Measurements from ENCODE around the gene GPR176.
A peak's percentile ranks its signal among the peaks of the same experiment; 100 is the strongest.

GPR176 gene

DNA sequence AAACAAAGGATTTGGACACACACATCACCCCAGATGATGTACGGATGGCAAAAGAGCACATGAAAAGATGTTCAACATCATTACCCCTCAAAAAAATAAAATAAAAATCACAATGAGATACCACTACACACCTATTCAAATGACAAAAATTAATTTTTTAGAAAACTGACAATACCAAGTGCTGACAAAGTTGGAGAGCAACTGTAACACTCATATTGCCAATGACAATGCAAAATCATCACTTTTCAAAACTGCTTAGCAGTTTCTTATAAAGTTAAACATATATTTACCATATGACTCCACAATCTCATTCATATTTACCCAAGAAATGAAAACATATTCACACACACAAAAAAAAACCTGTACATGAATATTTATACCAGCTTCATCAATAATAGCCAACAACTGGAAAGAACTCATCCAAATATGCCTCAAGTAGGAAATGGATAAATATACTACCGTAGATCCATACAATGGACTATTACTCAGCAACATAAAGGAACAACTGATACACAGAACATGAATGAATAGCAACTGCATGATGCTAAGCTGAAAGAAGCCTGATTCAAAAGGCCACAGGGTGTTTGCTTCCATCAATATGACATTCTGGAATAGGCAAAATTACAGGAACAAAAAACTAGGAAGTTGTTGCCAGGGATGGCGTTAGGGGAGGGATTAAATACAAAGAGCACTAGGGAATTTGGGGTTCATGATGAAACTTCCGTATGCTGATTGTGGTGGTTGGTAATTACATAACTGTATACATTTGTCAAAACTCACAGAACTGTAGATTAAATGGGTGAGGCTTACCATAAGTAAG is 138.7 kb downstream of the GPR176 start:
- no peak for FAIRE-seq

DNA sequence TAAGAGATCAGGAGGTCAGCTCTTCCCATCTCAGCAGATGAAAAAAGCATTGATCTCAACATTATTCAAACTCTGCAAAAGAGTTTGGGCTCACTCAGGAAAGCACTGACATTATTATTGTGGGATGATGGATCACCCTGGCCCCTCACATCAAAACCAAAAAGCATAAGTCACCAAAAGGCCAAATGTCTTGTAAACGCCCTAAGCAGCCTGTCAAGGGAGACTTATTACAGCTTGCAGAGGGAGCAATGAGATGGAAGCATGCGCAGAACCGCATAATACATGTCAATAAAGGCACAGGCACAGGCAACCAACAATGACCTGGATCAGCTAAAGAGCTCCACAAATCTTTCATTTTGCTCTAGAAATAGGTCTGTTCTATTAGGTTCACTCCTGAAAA is 142.0 kb downstream of the GPR176 start:
- no peak for FAIRE-seq

- no peak for FAIRE-seq
Observed at GRCh38 chr15:39777496-39777895, 142.6 kb downstream of the GPR176 start.

DNA sequence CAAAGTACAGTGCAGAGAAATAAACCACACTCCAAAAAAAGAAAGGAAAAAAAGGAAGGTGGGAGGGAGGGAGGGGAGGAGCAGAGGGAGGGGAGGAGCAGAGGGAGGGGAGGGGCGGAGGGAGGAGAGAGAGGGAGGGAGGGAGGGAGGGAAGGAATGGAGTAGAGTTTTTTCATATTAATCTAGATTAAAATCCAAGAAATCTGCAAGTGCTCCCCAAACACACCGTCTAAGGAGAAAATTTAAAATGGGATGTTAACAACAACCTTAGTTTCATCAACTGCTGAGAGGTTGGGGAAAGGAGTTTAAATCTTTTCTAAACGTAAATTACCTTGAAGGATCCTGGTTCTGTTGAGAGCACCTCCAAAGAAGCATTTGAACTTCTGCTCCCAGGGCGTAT is 144.0 kb downstream of the GPR176 start:
- FAIRE-seq = no peak

GRCh38 chr15:39774688-39775267 is 145.3 kb downstream of the GPR176 start:
- FAIRE-seq = no peak

DNA sequence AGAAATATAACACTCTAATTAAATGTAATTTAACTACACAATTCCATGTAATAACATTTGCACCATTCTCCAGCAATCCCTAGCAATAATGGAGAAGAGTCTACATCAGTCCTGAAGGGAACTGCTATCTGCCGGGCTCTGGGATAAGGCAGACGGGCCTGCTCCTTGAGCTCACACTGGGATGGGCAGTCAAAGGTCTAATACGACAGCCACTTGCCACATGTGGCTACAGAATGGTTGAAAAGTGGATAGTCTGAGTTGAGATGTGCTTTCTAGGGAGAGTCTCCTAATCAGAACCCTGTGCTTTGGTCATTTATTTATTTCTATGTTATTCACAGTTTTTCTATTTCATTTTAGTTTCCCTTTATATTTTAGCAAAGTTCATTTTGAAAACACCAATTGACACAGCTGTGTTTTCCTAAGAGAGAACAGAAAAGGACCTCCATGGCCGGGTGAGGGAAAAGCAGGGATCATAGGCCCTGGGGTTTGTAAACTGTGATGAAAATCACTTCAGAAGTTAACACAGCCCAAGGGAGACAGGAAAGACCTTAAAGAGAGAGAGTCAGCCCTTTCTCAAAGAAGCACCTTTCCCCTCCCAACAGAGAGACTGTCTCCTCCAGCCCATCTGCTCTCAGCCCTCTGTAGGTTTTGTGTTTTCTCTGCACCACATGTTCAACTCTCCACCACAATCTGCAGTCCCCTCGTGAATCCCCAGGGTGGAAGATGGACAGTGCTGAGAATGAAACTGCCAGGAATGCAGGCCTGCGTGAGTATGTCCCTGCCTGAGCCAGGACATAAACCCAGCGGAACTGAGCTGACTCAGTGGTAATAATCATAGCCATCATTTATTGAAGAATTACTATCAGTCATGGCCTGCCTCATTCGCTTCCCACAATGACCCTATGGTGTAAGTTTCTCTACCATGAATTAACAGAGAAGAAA is 149.0 kb downstream of the GPR176 start:
- FAIRE-seq = no peak

DNA sequence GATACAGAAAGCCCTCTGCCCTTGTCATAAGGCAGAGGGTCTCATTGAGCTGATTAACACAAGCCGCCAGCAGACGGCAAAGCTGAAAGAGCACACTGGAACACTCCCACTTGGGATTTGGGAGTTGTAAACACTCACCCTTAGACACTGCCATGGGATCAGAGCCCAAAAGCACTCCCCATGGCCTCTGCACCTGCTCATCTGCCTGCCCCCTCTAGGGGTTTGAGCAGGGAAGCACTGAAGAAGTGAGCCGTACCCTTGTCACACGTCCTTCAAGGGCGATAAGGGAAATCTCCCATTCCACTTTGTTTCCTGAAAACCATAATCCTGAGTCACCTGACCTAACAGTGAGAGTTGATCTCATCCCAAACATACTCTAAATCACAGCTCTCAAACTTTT is 152.1 kb downstream of the GPR176 start:
- FAIRE-seq = no peak

- no peak for FAIRE-seq
Observed at GRCh38 chr15:39761006-39761405, 159.1 kb downstream of the GPR176 start.

- peak; percentile 90 for FAIRE-seq
Observed at GRCh38 chr15:39756806-39757522, 163.1 kb downstream of the GPR176 start.

DNA sequence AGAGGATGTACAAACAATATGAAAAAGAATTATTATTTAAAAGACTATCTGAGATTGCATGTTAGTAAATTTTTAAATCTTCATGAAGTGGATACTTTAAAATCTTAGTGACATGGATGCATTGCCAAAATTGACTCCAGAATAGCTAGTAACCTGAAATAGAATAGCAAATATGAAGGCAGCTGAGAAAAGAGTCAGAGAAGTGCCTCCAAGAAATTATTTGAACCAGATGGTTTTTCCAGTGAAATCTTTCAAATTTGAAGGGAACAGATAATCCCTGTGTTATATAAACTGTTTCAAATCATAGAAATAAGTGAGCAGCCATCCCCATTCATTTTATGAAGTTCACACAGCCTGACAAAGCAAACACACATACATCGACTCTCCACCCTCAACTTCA is 167.1 kb downstream of the GPR176 start:
- FAIRE-seq = peak; percentile 10

- FAIRE-seq = no peak
Observed at GRCh38 chr15:39752246-39752645, 167.8 kb downstream of the GPR176 start.

All from colon (tissue), 2 donors.